ENCODE measurements around the gene PHACTR3.

DNA sequence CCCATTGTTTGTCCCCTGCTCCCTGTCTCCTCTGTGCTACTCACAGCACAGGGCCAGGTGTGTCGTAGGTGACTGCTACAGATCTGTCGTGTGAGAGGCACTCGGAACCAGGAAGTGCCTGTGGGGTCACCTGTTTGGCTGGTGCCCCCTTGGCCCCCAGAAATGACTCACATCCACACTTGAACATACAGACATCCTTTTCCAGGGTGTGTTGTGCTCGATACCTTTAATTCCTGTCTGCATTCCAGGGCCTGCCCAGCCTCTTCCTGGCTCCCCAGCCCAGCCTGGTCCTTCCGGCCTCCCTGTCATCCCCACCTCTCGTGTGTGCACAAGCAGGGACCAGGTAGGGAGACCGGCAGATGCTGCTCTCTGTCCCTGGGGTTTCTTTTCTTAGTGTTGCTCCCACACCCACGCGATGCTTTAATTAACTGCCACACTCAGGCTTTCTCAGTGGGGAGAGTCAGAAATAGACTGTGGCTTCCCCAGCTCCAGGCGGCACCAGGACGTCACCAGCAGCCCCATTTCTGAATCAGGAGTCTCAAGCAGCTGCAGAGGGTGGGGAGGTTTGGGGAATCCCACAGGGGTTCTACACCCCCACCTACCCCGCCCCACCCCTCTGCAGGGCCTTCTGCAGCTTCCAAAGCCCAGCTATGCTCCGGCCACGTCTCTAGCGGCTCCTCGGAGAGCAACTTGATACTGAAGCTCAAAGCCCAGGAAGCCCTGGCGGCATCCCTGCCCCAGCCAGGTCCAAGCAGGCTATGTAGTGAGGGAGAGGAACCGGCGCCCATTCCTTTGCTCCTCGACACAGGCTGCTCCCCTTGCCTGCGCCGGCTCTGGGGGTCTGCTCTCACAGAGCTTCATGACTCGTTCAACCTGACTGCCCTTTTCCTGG is 226.9 kb downstream of the PHACTR3 start:
- TF ChIP-seq CTCF (conservative IDR thresholded peaks at IDR 0.05) (no peak), ZFX (IDR thresholded peaks at IDR 0.05) (no peak)

All from C4-2B (cell line).